Omental fat pad (tissue), 4 donors: ENCODE measurements around the gene NPR3. TPM values are rescaled to one million over a fixed set of nuclear protein-coding genes. Genes with fewer than 3 reads are reported as not detected.

Source experiments
- ATAC-seq: fragments of 150-250 bp; one replicate; pipeline ENCODE4 v1.9.1; 2016; ENCODE audit warnings: mild to moderate bottlenecking, moderate library complexity; ENCODE audit not compliant: low FRiP score
- DNase-seq: peaks from one replicate; pipeline ENCODE4 v3.0.0-alpha.2; 2019; ENCODE audit warnings: low spot score
- CTCF ChIP-seq, 3 donors: fragments of 450-650 bp; IDR thresholded peaks; one replicate each; pipeline ENCODE4 v1.5.1; 2016 to 2017; ENCODE audit warnings: antibody characterized with exemption in 3 of 3, mild to moderate bottlenecking in 3 of 3, moderate library complexity in 2 of 3
- total RNA-seq, 4 donors: library from RNA; depleted of rRNA; stranded (reverse); fragments of >200 nt; gene quantifications; one replicate each; pipeline ENCODE4 v1.1.0, GENCODE V29; 2016

Gene NPR3
- total RNA-seq, 4 donors from 2014 or later = 4.6 to 11.8 (median 6.5) TPM

GRCh38 chr5:32814141-32814540 is 103.0 kb downstream of the NPR3 start:
- no peak for ATAC-seq
- no peak for TF ChIP-seq CTCF (IDR thresholded peaks at IDR 0.05)
- DNase-seq = no peak

GRCh38 chr5:32814620-32815019 is 103.5 kb downstream of the NPR3 start:
- DNase-seq (no peak), ATAC-seq (no peak)
- TF ChIP-seq CTCF (IDR thresholded peaks at IDR 0.05) = no peak

GRCh38 chr5:32827981-32828380 is 116.9 kb downstream of the NPR3 start:
- ATAC-seq (no peak), DNase-seq (no peak)
- no peak for TF ChIP-seq CTCF (IDR thresholded peaks at IDR 0.05)

GRCh38 chr5:32828492-32828891 is 117.4 kb downstream of the NPR3 start:
- DNase-seq (no peak), ATAC-seq (no peak)
- no peak for TF ChIP-seq CTCF (IDR thresholded peaks at IDR 0.05)

GRCh38 chr5:32831624-32832023 is 120.5 kb downstream of the NPR3 start:
- TF ChIP-seq CTCF (IDR thresholded peaks at IDR 0.05) = no peak
- ATAC-seq (no peak), DNase-seq (no peak)

GRCh38 chr5:32833127-32833526 is 122.0 kb downstream of the NPR3 start:
- no peak for TF ChIP-seq CTCF (IDR thresholded peaks at IDR 0.05)
- no peak for DNase-seq
- ATAC-seq = no peak

- TF ChIP-seq CTCF (IDR thresholded peaks at IDR 0.05) = no peak
- ATAC-seq (no peak), DNase-seq (no peak)
These were observed 122.5 kb downstream of the NPR3 start for GRCh38 chr5:32833663-32834062.
